HepG2 (cell line): ENCODE measurements around the gene RTEL1. TPM values are rescaled to one million over a fixed set of nuclear protein-coding genes. Genes with fewer than 3 reads are reported as not detected.

Experiments used
- CERS6 ChIP-seq: sonication (generic); formaldehyde crosslinking; IDR thresholded peaks from 2 replicates; pipeline ENCODE4 v1.5.0; 2020; ENCODE audit warnings: missing genetic modification reagents
- HNRNPUL1 ChIP-seq: fragments of 200-400 bp; formaldehyde crosslinking; IDR thresholded peaks from 2 replicates; pipeline ENCODE4 v1.6.1; 2017; ENCODE audit warnings: low read depth, mild to moderate bottlenecking, low read length, moderate library complexity
- ISX ChIP-seq: sonication (generic); formaldehyde crosslinking; conservative IDR thresholded peaks from 2 replicates; pipeline ENCODE4 v1.5.0; 2020; ENCODE audit warnings: missing genetic modification reagents
- ZNF460 ChIP-seq: sonication (generic); formaldehyde crosslinking; IDR thresholded peaks from 2 replicates; pipeline ENCODE4 v1.5.1; 2020; ENCODE audit warnings: missing genetic modification reagents, mild to moderate bottlenecking, borderline replicate concordance
- ZNF570 ChIP-seq: sonication (generic); formaldehyde crosslinking; IDR thresholded peaks from 2 replicates; pipeline ENCODE4 v1.4.0; 2020; ENCODE audit warnings: mild to moderate bottlenecking, missing genetic modification reagents, borderline replicate concordance
- ZNF747 ChIP-seq: sonication (generic); formaldehyde crosslinking; IDR thresholded peaks from 2 replicates; pipeline ENCODE4 v1.8.1; 2023; ENCODE audit warnings: missing genetic modification reagents, mild to moderate bottlenecking, borderline replicate concordance
- ZZZ3 ChIP-seq: sonication (generic); formaldehyde crosslinking; IDR thresholded peaks from 2 replicates; pipeline ENCODE4 v1.4.0; 2020; ENCODE audit warnings: missing genetic modification reagents, mild to moderate bottlenecking, borderline replicate concordance
- polyA plus RNA-seq, 8 experiments: library from polyadenylated mRNA; depleted of rRNA in 3 of 8; stranded (reverse) in 7 of 8; unstranded in 1 of 8; fragments of >200 nt; fragmentation: Illumina TruSeq in 4 of 8; extraction: Trizol in 4 of 8; gene quantifications; 2 replicates each; pipeline versions ENCODE4 v1.2.1 to v1.2.3, GENCODE V29; 2011 to 2016; ENCODE audit warnings: low read depth in 4 of 8, missing spikeins in 1 of 8, mixed read lengths in 1 of 8; ENCODE audit not compliant: insufficient read depth in 1 of 8
- total RNA-seq, 5 experiments: library from RNA; depleted of rRNA; stranded (reverse); fragments of >200 nt; fragmentation: Illumina TruSeq; extraction: Trizol; gene quantifications; 2 replicates each; pipeline ENCODE4 v1.2.3, GENCODE V29; 2016; ENCODE audit warnings: low read depth in 1 of 5
- TF ChIP-seq, protein P1 (sequence below): sonication (generic); formaldehyde crosslinking; IDR thresholded peaks from one replicate; pipeline ENCODE4 v1.5.1; 2020; ENCODE audit warnings: mild to moderate bottlenecking, missing genetic modification reagents; ENCODE audit errors: not compliant biosample characterization
- TF ChIP-seq, protein P2 (sequence below): sonication (generic); formaldehyde crosslinking; IDR thresholded peaks from 2 replicates; pipeline ENCODE4 v1.4.0; 2020; ENCODE audit warnings: missing genetic modification reagents
- TF ChIP-seq, protein P3 (sequence below): sonication (generic); formaldehyde crosslinking; conservative IDR thresholded peaks from 2 replicates; pipeline ENCODE4 v1.8.0; 2022; ENCODE audit warnings: low read depth, missing genetic modification reagents
- TF ChIP-seq, protein P4 (sequence below): sonication (generic); formaldehyde crosslinking; IDR thresholded peaks from 2 replicates; pipeline ENCODE4 v1.5.1; 2020; ENCODE audit warnings: mild to moderate bottlenecking, missing genetic modification reagents, moderate library complexity

RTEL1 gene
- total and polyA plus RNA-seq, 2 of the 13 experiments (the other 11 are each of a cell fraction or from before 2014, with no cell fraction given), result 21.8 to 36.4 TPM

- TF ChIP-seq ZNF747 (peak; percentile 78), HNRNPUL1 (0 out of 2 replicates have a peak, but pooled peaks have one; percentile 55), ZNF570 (peak; percentile 97; the same call in 1 of the 2 replicates), ZNF460 (no peak), CERS6 (CRISPR knock-in tag) (peak; percentile 86; the same call in 1 of the 2 replicates), ZZZ3 (CRISPR knock-in tag) (peak; percentile 94), ISX (0 out of 2 replicates have a peak, but pooled peaks have one; percentile 66)
- TF ChIP-seq, protein P1, sequence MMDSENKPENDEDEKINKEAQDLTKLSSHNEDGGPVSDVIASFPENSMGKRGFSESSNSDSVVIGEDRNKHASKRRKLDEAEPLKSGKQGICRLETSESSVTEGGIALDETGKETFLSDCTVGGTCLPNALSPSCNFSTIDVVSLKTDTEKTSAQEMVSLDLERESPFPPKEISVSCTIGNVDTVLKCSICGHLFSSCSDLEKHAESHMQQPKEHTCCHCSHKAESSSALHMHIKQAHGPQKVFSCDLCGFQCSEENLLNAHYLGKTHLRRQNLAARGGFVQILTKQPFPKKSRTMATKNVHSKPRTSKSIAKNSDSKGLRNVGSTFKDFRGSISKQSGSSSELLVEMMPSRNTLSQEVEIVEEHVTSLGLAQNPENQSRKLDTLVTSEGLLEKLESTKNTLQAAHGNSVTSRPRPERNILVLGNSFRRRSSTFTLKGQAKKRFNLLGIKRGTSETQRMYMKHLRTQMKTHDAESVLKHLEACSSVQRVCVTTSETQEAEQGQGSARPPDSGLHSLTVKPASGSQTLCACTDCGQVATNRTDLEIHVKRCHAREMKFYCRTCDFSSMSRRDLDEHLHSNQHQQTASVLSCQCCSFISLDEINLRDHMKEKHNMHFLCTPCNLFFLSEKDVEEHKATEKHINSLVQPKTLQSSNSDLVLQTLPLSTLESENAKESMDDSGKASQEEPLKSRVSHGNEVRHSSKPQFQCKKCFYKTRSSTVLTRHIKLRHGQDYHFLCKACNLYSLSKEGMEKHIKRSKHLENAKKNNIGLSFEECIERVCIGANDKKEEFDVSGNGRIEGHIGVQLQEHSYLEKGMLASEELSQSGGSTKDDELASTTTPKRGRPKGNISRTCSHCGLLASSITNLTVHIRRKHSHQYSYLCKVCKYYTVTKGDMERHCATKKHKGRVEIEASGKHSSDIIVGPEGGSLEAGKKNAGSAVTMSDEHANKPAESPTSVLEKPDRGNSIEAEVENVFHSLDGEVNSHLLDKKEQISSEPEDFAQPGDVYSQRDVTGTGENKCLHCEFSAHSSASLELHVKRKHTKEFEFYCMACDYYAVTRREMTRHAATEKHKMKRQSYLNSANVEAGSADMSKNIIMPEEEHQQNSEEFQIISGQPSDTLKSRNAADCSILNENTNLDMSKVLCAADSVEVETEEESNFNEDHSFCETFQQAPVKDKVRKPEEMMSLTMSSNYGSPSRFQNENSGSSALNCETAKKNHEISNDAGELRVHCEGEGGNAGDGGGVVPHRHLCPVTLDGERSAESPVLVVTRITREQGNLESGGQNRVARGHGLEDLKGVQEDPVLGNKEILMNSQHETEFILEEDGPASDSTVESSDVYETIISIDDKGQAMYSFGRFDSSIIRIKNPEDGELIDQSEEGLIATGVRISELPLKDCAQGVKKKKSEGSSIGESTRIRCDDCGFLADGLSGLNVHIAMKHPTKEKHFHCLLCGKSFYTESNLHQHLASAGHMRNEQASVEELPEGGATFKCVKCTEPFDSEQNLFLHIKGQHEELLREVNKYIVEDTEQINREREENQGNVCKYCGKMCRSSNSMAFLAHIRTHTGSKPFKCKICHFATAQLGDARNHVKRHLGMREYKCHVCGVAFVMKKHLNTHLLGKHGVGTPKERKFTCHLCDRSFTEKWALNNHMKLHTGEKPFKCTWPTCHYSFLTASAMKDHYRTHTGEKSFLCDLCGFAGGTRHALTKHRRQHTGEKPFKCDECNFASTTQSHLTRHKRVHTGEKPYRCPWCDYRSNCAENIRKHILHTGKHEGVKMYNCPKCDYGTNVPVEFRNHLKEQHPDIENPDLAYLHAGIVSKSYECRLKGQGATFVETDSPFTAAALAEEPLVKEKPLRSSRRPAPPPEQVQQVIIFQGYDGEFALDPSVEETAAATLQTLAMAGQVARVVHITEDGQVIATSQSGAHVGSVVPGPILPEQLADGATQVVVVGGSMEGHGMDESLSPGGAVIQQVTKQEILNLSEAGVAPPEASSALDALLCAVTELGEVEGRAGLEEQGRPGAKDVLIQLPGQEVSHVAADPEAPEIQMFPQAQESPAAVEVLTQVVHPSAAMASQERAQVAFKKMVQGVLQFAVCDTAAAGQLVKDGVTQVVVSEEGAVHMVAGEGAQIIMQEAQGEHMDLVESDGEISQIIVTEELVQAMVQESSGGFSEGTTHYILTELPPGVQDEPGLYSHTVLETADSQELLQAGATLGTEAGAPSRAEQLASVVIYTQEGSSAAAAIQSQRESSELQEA, result peak; percentile 58
- TF ChIP-seq, protein P2, sequence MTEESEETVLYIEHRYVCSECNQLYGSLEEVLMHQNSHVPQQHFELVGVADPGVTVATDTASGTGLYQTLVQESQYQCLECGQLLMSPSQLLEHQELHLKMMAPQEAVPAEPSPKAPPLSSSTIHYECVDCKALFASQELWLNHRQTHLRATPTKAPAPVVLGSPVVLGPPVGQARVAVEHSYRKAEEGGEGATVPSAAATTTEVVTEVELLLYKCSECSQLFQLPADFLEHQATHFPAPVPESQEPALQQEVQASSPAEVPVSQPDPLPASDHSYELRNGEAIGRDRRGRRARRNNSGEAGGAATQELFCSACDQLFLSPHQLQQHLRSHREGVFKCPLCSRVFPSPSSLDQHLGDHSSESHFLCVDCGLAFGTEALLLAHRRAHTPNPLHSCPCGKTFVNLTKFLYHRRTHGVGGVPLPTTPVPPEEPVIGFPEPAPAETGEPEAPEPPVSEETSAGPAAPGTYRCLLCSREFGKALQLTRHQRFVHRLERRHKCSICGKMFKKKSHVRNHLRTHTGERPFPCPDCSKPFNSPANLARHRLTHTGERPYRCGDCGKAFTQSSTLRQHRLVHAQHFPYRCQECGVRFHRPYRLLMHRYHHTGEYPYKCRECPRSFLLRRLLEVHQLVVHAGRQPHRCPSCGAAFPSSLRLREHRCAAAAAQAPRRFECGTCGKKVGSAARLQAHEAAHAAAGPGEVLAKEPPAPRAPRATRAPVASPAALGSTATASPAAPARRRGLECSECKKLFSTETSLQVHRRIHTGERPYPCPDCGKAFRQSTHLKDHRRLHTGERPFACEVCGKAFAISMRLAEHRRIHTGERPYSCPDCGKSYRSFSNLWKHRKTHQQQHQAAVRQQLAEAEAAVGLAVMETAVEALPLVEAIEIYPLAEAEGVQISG (CRISPR knock-in tag), result peak; percentile 90
- TF ChIP-seq, protein P3, sequence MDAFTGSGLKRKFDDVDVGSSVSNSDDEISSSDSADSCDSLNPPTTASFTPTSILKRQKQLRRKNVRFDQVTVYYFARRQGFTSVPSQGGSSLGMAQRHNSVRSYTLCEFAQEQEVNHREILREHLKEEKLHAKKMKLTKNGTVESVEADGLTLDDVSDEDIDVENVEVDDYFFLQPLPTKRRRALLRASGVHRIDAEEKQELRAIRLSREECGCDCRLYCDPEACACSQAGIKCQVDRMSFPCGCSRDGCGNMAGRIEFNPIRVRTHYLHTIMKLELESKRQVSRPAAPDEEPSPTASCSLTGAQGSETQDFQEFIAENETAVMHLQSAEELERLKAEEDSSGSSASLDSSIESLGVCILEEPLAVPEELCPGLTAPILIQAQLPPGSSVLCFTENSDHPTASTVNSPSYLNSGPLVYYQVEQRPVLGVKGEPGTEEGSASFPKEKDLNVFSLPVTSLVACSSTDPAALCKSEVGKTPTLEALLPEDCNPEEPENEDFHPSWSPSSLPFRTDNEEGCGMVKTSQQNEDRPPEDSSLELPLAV (CRISPR knock-in tag), result 0 out of 2 replicates have a peak, but pooled peaks have one; percentile 85
- TF ChIP-seq, protein P4, sequence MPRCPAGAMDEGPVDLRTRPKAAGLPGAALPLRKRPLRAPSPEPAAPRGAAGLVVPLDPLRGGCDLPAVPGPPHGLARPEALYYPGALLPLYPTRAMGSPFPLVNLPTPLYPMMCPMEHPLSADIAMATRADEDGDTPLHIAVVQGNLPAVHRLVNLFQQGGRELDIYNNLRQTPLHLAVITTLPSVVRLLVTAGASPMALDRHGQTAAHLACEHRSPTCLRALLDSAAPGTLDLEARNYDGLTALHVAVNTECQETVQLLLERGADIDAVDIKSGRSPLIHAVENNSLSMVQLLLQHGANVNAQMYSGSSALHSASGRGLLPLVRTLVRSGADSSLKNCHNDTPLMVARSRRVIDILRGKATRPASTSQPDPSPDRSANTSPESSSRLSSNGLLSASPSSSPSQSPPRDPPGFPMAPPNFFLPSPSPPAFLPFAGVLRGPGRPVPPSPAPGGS (CRISPR knock-in tag), result peak; percentile 79; the same call in 1 of the 2 replicates
Measured at GRCh38 chr20:63737945-63738686, 80.0 kb downstream of the RTEL1 start (continued).
